Liver (tissue), 2 donors: ENCODE measurements around the gene FRYL.

Experiments
- YY1 ChIP-seq: IDR thresholded peaks from 2 replicates; pipeline ENCODE4 v1.6.1; 2016; ENCODE audit warnings: antibody characterized with exemption, mild to moderate bottlenecking
- TF ChIP-seq, protein P1 (sequence below): fragments of 150-350 bp; IDR thresholded peaks from 2 replicates; pipeline ENCODE4 v1.5.1; 2017; ENCODE audit warnings: improper control_type of control experiment, low read depth, low read length; ENCODE audit not compliant: missing input control
- TF ChIP-seq, protein P2 (sequence below): IDR thresholded peaks from 2 replicates; pipeline ENCODE4 v1.6.1; 2016; ENCODE audit warnings: antibody characterized with exemption
- TF ChIP-seq, protein P3 (sequence below): IDR thresholded peaks from 2 replicates; pipeline ENCODE4 v1.6.1; 2016; ENCODE audit warnings: antibody characterized with exemption
- donor health status: healthy.

DNA sequence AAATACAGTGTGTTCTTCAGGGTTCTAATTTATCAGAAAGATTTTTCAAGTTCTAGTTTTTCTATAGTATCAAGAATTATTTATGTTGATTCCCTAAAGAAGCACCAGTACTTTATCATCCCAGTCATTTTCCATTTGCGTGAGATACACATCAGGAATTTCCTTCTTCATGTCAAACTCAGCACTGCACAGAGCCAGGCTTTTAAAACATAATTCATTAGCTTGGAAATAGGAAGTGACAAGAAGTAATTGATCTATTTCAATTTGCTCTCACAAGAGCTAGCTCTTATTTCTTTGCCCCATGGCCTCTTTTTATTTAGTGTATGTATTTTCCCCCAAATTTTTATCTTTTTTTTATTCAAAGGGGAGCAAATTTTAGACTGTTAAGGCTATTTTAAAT, 309.9 kb downstream of the FRYL start:
- TF ChIP-seq, protein P1, sequence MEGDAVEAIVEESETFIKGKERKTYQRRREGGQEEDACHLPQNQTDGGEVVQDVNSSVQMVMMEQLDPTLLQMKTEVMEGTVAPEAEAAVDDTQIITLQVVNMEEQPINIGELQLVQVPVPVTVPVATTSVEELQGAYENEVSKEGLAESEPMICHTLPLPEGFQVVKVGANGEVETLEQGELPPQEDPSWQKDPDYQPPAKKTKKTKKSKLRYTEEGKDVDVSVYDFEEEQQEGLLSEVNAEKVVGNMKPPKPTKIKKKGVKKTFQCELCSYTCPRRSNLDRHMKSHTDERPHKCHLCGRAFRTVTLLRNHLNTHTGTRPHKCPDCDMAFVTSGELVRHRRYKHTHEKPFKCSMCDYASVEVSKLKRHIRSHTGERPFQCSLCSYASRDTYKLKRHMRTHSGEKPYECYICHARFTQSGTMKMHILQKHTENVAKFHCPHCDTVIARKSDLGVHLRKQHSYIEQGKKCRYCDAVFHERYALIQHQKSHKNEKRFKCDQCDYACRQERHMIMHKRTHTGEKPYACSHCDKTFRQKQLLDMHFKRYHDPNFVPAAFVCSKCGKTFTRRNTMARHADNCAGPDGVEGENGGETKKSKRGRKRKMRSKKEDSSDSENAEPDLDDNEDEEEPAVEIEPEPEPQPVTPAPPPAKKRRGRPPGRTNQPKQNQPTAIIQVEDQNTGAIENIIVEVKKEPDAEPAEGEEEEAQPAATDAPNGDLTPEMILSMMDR = no peak
- TF ChIP-seq, protein P2, sequence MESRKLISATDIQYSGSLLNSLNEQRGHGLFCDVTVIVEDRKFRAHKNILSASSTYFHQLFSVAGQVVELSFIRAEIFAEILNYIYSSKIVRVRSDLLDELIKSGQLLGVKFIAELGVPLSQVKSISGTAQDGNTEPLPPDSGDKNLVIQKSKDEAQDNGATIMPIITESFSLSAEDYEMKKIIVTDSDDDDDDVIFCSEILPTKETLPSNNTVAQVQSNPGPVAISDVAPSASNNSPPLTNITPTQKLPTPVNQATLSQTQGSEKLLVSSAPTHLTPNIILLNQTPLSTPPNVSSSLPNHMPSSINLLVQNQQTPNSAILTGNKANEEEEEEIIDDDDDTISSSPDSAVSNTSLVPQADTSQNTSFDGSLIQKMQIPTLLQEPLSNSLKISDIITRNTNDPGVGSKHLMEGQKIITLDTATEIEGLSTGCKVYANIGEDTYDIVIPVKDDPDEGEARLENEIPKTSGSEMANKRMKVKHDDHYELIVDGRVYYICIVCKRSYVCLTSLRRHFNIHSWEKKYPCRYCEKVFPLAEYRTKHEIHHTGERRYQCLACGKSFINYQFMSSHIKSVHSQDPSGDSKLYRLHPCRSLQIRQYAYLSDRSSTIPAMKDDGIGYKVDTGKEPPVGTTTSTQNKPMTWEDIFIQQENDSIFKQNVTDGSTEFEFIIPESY = no peak
- TF ChIP-seq, protein P3, sequence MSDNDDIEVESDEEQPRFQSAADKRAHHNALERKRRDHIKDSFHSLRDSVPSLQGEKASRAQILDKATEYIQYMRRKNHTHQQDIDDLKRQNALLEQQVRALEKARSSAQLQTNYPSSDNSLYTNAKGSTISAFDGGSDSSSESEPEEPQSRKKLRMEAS = no peak
- no peak for TF ChIP-seq YY1
